Muscle layer of duodenum (tissue), 2 donors: Measurements from ENCODE around the gene PUS10.
"Not testable (repeated sequence)": the region's sequence is repeated elsewhere in the genome, so short reads cannot be mapped to it uniquely, and the experiment has no call there.

ENCODE experiments used
- H3K27ac ChIP-seq: one replicate; pipeline ENCODE4 v1.7.0; 2013; ENCODE audit warnings: mild to moderate bottlenecking, low read length
- H3K27me3 ChIP-seq: one replicate; pipeline ENCODE4 v1.7.0; 2013; ENCODE audit warnings: low read depth, mild to moderate bottlenecking, control low read depth, low read length
- H3K36me3 ChIP-seq, 2 donors: one replicate each; pipeline ENCODE4 v1.7.0; 2013; ENCODE audit warnings: low read length in 2 of 2, control low read depth in 1 of 2, mild to moderate bottlenecking in 1 of 2; ENCODE audit not compliant: insufficient read depth in 2 of 2, control insufficient read depth in 1 of 2
- H3K4me1 ChIP-seq, 2 donors: one replicate each; pipeline ENCODE4 v1.7.0; 2013; ENCODE audit warnings: low read length in 2 of 2, mild to moderate bottlenecking in 2 of 2, control low read depth in 1 of 2, moderate library complexity in 1 of 2; ENCODE audit not compliant: insufficient read depth in 2 of 2, control insufficient read depth in 1 of 2
- H3K4me3 ChIP-seq, 2 donors: one replicate each; pipeline ENCODE4 v1.7.0; 2013; ENCODE audit warnings: low read length in 2 of 2, low read depth in 1 of 2, mild to moderate bottlenecking in 1 of 2
- H3K9me3 ChIP-seq, 2 donors: one replicate each; pipeline ENCODE4 v1.7.0; 2013; ENCODE audit warnings: low read length in 2 of 2, control low read depth in 1 of 2, mild to moderate bottlenecking in 1 of 2; ENCODE audit not compliant: control insufficient read depth in 1 of 2
- donor health status: healthy.

PUS10 gene, protein sequence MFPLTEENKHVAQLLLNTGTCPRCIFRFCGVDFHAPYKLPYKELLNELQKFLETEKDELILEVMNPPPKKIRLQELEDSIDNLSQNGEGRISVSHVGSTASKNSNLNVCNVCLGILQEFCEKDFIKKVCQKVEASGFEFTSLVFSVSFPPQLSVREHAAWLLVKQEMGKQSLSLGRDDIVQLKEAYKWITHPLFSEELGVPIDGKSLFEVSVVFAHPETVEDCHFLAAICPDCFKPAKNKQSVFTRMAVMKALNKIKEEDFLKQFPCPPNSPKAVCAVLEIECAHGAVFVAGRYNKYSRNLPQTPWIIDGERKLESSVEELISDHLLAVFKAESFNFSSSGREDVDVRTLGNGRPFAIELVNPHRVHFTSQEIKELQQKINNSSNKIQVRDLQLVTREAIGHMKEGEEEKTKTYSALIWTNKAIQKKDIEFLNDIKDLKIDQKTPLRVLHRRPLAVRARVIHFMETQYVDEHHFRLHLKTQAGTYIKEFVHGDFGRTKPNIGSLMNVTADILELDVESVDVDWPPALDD

DNA sequence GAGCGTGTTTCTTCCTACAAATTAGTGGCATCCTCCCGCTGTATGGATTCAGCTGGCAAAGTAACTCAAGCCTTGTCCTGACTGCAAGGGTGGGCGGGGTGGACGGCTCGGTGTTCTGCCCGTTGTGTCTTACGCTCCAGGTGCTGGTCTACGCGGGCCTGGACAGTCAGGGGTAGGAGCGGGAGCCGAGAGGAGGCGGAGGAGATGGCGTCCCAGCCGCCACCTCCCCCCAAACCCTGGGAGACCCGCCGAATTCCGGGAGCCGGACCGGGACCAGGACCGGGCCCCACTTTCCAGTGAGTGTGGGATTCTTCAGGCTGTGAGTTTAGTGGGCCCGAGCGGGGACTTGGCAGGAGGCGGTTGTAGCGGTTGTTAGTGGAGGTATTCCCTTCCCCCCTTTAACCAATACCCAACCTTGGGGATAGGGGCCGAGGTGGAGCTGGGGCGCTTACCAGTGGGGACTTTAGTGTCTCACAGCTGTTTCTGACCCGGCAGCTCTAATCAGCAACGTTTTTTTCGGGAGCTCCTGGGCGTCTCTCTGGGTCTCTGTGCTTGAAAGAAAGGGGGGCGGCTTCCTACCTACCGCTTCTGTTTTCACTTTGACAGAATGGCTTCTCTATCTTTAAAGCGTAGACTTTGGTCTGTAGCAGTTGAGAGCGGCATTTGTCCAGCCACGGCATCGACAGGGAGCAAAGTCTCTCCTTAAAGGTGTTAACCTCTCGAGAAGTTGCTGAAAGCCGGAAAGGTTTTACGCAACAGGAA, at the start of gene PUS10, which contains the start of gene PEX13:
PUS10 (minus strand) TSS at position 700 of the 762 bp plus-strand sequence. CDS start 6,365 bp downstream, outside the sequence.
PEX13 (plus strand) TSS at position 165 of the 762 bp plus-strand sequence; CDS start at position 205, 40 bp downstream.
- H3K27me3 ChIP-seq = no peaks in the 10 kb centered on the region
- peaks cover 3 to 19% of the 10 kb centered on the region in 2 donors for H3K4me1 ChIP-seq
- peak within 1 kb of the TSS; percentile 92 for H3K27ac ChIP-seq
- H3K36me3 ChIP-seq = peaks cover 0 to 6% of the 10 kb centered on the region in 2 donors
- H3K4me3 ChIP-seq = peak within 1 kb of the TSS; percentile 83 to 99
- H3K9me3 ChIP-seq = peaks cover 0 to 2% of the 10 kb centered on the region in 2 donors

DNA sequence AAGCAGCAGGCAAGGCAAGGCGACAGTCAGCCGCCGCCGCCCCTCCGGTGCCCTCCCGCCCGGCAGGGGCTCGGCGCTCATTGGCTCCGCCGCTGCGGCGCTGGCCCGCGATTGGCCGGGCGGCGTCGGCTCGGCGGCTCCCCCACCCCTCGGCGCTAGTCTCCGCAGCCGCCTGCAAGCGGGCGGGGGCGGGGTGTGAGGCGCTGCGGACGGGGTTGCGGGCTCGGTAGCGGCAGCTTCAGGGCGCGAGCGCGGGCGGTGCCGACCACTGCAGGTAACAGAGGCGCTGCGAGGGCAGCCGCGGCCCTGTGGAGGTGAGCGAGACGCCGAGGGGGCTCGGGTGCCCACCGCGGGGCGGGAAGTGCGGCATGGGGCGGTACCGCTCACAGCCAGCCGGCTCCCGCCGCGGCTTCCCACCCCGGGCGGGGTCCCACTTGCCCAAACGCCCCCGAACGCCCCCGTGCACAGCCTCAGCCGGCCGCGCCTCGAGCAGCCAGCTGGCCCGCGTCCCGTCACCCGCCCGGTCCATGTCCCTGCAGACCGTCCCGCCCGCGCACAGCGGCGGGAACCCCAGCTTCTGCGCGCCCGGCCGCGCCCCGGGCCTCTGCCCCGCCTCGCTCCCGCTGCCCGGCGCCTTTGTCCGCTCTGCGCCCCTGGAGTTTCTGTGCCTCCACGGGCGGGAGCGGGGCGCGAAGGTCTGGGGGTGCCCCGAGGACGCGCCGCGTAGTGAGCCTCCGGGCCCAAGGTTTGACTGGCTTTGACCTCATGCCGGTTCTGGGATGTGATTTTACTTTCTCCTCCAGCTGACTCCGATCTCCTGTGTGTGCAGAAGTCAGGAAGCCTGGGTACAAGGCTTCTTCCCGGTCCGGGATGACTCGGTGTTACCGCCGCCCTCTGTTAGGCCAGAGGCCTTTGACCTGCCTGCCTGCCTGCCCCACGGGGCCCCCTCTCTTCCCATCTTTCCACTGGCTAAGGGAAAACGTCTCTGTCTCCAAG, 48.0 kb upstream of the PUS10 start, which contains the start of gene SANBR:
SANBR (plus strand) TSS at position 158 of the 996 bp plus-strand sequence. CDS start 4,480 bp downstream, outside the sequence.
- H3K4me3 ChIP-seq = peak within 1 kb of the TSS; percentile 67 to 93
- H3K9me3 ChIP-seq = no peaks in the 10 kb centered on the region
- no peak within 1 kb of the TSS for H3K27ac ChIP-seq
- H3K27me3 ChIP-seq = no peaks in the 10 kb centered on the region
- H3K4me1 ChIP-seq = no peaks in the 10 kb centered on the region
- H3K36me3 ChIP-seq = peaks cover 2 to 4% of the 10 kb centered on the region in 2 donors

DNA sequence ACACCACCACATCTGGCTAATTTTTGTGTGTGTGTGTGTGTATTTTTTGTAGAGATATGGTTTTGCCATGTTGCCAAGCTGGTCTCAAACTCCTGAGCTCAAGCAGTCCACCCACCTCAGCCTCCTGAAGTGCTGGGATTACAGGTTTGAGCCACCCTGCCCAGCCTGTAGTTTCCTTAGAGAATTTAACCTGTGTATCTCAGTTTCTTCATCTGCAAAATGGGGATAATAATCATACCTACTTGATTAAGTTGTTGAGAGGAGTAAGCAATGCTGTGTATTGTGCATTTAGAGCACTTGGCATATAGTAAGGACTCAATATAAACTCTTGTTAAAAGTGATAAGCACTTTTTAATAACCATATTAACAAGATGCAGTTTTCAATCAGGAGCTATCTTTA, 41.3 kb upstream of the PUS10 start:
- peaks cover 0 to 4% of the 10 kb centered on the region in 2 donors for H3K4me1 ChIP-seq
- peaks cover 0 to 2% of the 10 kb centered on the region in 2 donors for H3K36me3 ChIP-seq
- H3K9me3 ChIP-seq = no peaks in the 10 kb centered on the region
- H3K27ac ChIP-seq = no peak overlapping the region
- no peaks in the 10 kb centered on the region for H3K27me3 ChIP-seq
- H3K4me3 ChIP-seq = no peak overlapping the region

DNA sequence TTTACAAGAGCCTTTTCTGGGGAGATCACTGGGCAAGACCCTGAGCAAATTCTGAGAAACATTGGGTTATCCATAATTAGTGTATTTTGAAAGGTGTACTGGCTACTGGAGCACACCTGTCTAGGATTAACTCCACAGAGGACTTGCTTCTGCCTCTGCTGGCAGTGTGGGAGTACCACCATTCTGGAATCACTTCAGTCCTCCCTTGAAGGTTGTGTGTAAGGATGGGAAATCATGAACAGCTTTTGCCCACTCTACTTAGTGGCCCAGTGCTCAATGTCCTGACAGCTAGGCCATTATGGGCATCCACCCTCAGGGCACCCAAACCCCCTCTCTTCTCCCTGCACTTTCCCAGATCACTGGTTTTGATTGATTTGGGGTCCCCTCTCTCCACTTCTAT, 39.5 kb upstream of the PUS10 start:
- no peaks in the 10 kb centered on the region for H3K27me3 ChIP-seq
- H3K27ac ChIP-seq = no peak overlapping the region
- H3K4me1 ChIP-seq = peaks cover 0 to 4% of the 10 kb centered on the region in 2 donors
- peaks cover 0 to 6% of the 10 kb centered on the region in 2 donors for H3K36me3 ChIP-seq
- no peak overlapping the region for H3K4me3 ChIP-seq
- no peaks in the 10 kb centered on the region for H3K9me3 ChIP-seq

DNA sequence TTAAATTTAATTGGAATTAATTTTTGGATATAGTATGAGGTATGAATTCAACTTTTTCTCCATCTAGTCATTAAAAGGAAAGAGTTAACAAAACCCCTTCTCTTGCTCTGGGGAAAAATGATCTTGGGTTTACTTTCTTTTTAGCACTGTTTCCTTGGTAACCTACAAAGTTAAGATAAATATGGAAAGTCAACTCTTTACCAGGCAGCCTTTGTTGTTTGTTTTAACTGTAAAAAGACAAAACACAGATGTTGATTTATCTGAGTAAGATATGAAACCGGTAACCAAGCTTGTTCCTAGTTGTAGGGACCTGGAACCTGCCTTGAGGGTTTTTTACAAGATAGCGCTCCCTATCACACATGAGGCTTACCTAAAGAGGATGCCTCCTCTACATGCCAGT, 37.5 kb upstream of the PUS10 start:
- Histone ChIP-seq H3K27me3 (no peaks in the 10 kb centered on the region), H3K9me3 (no peaks in the 10 kb centered on the region), H3K27ac (no peak overlapping the region), H3K36me3 (peaks cover 0 to 6% of the 10 kb centered on the region in 2 donors), H3K4me1 (peaks cover 0 to 4% of the 10 kb centered on the region in 2 donors), H3K4me3 (no peak overlapping the region)

DNA sequence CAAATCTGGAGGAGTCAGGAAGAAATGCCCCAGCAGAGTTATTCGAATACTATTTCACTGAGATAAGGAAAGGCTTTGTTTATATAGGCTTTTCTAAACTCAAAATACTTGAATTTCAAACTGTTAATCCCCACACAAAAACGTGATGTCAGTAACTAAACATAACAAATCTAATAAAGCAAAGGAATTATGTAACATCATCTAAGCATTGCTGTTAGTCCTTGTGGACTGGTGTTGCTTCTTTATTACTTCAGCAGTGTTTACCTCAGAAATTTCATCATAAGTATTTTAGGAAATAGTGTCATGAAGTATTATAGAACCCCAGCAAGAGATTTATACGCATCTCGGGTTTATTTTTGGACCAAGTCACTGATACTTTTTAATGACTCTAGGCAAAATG, 27.9 kb upstream of the PUS10 start:
- Histone ChIP-seq H3K27me3 (no peaks in the 10 kb centered on the region), H3K27ac (no peak overlapping the region), H3K4me3 (no peak overlapping the region), H3K4me1 (peaks cover 0 to 20% of the 10 kb centered on the region in 2 donors), H3K9me3 (no peaks in the 10 kb centered on the region), H3K36me3 (peaks cover 11 to 13% of the 10 kb centered on the region in 2 donors)

DNA sequence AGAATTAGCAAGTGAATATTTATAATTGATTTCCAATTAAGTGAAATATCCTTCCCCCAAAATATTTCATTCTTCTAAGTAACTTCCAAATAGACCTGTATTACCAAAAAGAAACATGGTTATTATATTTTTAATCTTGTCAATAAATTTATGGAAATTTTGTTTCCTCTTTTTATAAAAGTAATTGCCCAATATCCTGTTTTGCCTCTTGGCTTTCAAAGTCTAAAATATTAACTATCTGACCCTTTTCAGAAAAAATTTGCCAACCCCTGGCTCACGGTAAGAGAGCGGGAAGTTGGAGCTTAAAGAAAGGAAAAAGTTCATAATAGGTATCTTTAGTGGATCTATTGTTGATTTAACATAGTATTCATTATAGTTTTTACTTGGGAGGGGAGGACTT, 27.2 kb upstream of the PUS10 start:
- Histone ChIP-seq H3K9me3 (no peaks in the 10 kb centered on the region), H3K27me3 (no peaks in the 10 kb centered on the region), H3K4me1 (peaks cover 0 to 20% of the 10 kb centered on the region in 2 donors), H3K27ac (no peak overlapping the region), H3K4me3 (no peak overlapping the region), H3K36me3 (peaks cover 11 to 13% of the 10 kb centered on the region in 2 donors)

DNA sequence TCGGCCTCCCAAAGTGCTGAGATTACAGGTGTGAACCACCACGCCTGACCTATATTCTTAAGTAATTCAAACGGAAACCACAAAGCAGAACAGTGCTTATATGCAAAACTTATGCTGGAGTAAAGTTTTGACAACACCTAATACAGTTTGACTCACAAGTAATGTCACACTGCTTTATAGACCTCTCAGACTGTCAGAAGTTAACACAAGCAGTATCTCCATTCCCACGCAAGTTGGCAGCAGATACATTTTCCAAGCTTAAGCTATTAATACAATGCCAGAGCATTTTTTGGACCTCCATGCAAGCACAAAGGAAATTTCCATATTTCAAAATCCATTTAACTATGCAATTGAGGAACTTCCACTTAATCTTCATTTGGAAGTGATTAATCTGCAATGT, 26.6 kb upstream of the PUS10 start:
- H3K36me3 ChIP-seq = peaks cover 11 to 13% of the 10 kb centered on the region in 2 donors
- H3K9me3 ChIP-seq = no peaks in the 10 kb centered on the region
- H3K27me3 ChIP-seq = no peaks in the 10 kb centered on the region
- H3K4me3 ChIP-seq = no peak overlapping the region
- H3K27ac ChIP-seq = no peak overlapping the region
- H3K4me1 ChIP-seq = peaks cover 0 to 20% of the 10 kb centered on the region in 2 donors

DNA sequence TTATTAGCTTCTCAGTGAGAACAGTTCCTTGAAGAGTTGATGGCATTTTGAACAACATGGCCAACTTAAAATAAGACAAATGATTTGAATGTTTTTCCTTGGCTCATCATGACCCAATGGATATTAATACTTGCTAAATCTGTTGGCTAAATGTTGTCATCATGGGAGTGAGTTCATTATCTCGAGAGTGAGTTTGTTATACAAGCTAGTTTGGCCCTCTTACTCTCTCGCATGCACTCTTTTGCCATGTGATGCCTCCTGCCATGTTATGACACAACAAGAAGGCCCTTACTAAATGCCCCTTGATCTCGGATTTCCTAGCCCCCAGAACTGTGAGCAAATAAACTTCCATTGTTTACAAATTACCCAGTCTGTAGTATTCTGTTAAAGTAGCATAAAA, 24.8 kb upstream of the PUS10 start:
- Histone ChIP-seq H3K4me3 (no peak overlapping the region), H3K36me3 (peaks cover 3 to 5% of the 10 kb centered on the region in 2 donors), H3K4me1 (peaks cover 0 to 20% of the 10 kb centered on the region in 2 donors), H3K9me3 (no peaks in the 10 kb centered on the region), H3K27ac (no peak overlapping the region), H3K27me3 (no peaks in the 10 kb centered on the region)

DNA sequence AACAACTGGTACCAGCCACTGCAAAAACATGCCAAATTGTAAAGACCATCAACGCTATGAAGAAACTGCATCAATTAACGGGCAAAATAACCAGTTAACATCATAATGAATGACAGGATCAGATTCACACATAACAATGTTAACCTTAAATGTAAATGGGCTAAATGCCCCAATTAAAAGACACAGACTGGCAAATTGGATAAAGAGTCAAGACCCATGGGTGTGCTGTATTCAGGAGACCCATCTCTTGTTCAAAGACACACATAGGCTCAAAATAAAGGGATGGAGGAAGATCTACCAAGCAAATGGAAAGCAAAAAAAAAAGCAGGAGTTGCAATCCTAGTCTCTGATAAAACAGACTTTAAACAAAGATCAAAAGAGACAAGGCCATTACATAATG, 18.6 kb upstream of the PUS10 start:
- H3K27ac ChIP-seq, H3K4me1 ChIP-seq, H3K27me3 ChIP-seq, H3K4me3 ChIP-seq, H3K9me3 ChIP-seq: not testable (repeated sequence)
- H3K36me3 ChIP-seq = peaks cover 21 to 37% of the 10 kb centered on the region in 2 donors
